ENCODE measurements around the gene RAB20. TPM values are rescaled to one million over a fixed set of nuclear protein-coding genes. Genes with fewer than 3 reads are reported as not detected.

Gene RAB20
- total RNA-seq, 1 donor from 2014 or later = 0.77 TPM

DNA sequence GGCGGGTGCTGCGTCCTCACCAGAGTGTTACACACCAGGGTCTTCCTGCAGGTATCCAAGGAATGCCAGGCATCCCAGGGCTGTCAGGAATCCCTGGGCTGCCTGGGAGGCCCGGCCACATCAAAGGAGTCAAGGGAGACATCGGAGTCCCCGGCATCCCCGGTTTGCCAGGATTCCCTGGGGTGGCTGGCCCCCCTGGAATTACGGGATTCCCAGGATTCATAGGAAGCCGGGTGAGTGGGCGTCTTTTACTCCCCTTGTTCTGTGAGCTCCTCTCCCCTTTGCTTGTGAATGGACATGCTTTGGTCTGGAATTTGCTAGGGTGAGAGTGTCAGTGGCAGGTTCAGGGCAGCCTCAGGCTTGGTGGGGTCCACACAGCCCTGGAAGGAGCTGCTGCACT is 75.9 kb downstream of the RAB20 start:
- Mint-ChIP-seq H3K4me1 (peaks cover 12% of the 10 kb centered on the region), H3K36me3 (ENCODE audit: low read depth) (peaks cover 20% of the 10 kb centered on the region), H3K27ac (ENCODE audit: unreplicated experiment) (no peak overlapping the region), H3K9me3 (no peaks in the 10 kb centered on the region), H3K27me3 (ENCODE audit: low read depth) (no peaks in the 10 kb centered on the region), H3K4me3 (no peak overlapping the region)
- TF ChIP-seq, protein P1, sequence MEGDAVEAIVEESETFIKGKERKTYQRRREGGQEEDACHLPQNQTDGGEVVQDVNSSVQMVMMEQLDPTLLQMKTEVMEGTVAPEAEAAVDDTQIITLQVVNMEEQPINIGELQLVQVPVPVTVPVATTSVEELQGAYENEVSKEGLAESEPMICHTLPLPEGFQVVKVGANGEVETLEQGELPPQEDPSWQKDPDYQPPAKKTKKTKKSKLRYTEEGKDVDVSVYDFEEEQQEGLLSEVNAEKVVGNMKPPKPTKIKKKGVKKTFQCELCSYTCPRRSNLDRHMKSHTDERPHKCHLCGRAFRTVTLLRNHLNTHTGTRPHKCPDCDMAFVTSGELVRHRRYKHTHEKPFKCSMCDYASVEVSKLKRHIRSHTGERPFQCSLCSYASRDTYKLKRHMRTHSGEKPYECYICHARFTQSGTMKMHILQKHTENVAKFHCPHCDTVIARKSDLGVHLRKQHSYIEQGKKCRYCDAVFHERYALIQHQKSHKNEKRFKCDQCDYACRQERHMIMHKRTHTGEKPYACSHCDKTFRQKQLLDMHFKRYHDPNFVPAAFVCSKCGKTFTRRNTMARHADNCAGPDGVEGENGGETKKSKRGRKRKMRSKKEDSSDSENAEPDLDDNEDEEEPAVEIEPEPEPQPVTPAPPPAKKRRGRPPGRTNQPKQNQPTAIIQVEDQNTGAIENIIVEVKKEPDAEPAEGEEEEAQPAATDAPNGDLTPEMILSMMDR (conservative IDR thresholded peaks at IDR 0.05) = no peak
- no peak for DNase-seq (ENCODE audit: low read depth, low spot score)

DNA sequence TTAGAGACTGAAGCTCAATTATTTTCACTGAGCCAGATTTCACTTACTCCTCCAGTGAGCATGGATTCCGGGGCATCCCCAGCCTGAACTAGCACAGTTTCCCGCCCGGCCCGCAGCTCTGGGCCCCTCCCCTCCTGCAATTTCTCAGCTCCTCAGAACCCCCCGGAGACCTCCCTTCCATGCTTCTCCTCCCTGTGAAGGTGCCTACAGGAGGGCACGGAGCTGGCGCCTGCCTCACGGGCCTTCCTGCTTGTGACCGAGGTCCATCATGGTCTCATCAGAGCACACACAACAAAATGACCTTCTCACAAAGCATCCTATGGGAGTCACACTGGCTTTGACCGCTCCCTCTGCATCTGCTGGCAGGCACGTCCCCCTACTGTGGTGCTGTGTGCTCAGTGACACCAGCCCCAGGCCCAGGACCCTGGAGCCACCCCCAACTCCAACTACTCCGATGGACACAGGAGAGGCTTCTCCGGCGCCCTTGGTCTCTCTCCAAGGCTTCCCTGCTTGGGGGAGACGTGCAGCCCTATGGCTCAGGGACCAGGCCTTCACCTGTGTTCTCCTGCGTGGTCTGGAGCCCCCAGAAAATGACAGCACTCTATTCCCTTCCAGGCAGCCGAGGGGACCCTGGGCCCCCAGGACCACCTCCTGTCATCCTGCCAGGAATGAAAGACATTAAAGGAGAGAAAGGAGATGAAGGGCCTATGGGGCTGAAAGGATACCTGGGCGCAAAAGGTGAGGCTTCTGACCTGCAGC is 77.1 kb downstream of the RAB20 start:
- Mint-ChIP-seq H3K36me3 (ENCODE audit: low read depth) (peaks cover 20% of the 10 kb centered on the region), H3K4me3 (no peak overlapping the region), H3K27ac (ENCODE audit: unreplicated experiment) (no peak overlapping the region)

DNA sequence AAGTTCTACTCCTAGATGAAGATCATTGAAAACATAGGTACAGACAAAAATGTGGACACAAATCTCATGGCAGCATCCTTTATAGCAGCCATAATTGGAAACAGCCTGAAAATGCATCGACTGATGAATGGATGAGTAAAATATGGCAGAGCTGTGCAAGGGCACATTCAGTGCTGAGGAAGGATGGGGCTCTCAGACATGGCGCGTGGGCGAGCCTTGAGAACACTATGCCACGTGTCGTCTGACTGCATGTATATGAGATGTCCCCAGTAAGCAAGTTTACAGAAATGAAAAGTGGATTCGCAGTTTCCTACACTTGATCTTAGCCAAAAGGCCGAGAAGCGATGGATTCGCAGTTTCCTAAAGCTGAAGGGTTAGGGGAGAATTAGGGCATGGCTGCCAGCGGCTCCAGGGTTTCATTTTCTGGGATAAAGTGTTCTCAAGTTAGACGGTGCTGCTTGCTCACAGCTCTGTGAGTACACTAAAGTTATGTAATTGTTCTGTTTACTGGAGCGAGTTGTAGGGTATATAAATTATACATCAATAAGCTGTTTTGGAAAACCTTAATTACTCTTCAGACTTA is 78.0 kb downstream of the RAB20 start:
- no peak overlapping the region for H3K27ac Mint-ChIP-seq (ENCODE audit: unreplicated experiment)
- no peak overlapping the region for H3K4me3 Mint-ChIP-seq
- peaks cover 17% of the 10 kb centered on the region for H3K36me3 Mint-ChIP-seq (ENCODE audit: low read depth)
- TF ChIP-seq, protein P1 (conservative IDR thresholded peaks at IDR 0.05) = no peak
- no peaks in the 10 kb centered on the region for H3K9me3 Mint-ChIP-seq
- no peak for DNase-seq (ENCODE audit: low read depth, low spot score)
- H3K4me1 Mint-ChIP-seq = peaks cover 12% of the 10 kb centered on the region
- H3K27me3 Mint-ChIP-seq (ENCODE audit: low read depth) = no peaks in the 10 kb centered on the region

More for the DNA sequence above, 77.1 kb downstream of the RAB20 start:
- TF ChIP-seq, protein P1 (conservative IDR thresholded peaks at IDR 0.05) = no peak
- Mint-ChIP-seq H3K27me3 (ENCODE audit: low read depth) (no peaks in the 10 kb centered on the region), H3K4me1 (peaks cover 12% of the 10 kb centered on the region), H3K9me3 (no peaks in the 10 kb centered on the region)
- DNase-seq (ENCODE audit: low read depth, low spot score) = no peak

DNA sequence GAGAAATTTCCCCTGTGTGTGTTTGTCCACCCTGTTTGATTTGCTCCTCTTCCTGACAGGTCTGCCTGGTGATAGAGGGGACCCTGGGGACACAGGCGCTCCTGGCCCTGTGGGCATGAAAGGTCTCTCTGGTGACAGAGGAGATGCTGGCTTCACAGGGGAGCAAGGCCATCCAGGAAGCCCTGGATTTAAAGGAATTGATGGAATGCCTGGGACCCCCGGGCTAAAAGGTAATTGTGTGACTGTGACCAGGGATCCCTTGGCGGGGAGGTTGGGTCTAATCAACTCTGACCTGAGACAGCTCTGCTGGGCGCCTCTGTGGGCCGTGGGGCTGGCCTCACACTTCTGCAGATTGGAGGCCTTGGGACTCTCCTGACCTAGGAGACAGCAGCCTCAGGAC is 81.4 kb downstream of the RAB20 start:
- Mint-ChIP-seq H3K9me3 (no peaks in the 10 kb centered on the region), H3K27ac (ENCODE audit: unreplicated experiment) (peak overlapping the region; percentile 19), H3K4me1 (no peaks in the 10 kb centered on the region), H3K36me3 (ENCODE audit: low read depth) (peaks cover 17% of the 10 kb centered on the region), H3K27me3 (ENCODE audit: low read depth) (no peaks in the 10 kb centered on the region), H3K4me3 (no peak overlapping the region)
- no peak for DNase-seq (ENCODE audit: low read depth, low spot score)
- TF ChIP-seq, protein P1 (conservative IDR thresholded peaks at IDR 0.05) = no peak

DNA sequence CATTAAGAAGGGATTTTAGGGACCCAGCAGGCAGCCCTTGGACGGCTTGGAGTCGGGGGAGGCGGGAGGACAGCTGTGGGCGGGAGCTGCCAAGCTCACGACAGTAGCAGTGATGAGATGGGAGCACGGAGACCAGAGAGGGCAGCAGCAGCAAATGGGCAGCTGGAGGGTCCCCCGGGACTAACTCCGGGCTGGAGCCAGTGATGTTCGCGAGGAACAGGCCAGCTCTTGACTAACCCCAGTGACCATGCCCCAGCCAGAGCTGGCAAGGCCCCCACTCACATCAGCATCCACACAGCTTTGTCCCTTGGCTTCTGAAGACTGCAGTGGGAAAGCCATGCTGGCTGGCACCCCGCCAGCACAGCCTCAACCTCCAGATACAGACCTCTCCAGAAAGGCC is 81.9 kb downstream of the RAB20 start:
- Mint-ChIP-seq H3K36me3 (ENCODE audit: low read depth) (peaks cover 22% of the 10 kb centered on the region), H3K27me3 (ENCODE audit: low read depth) (no peaks in the 10 kb centered on the region), H3K27ac (ENCODE audit: unreplicated experiment) (no peak overlapping the region), H3K4me1 (no peaks in the 10 kb centered on the region), H3K4me3 (no peak overlapping the region), H3K9me3 (no peaks in the 10 kb centered on the region)
- DNase-seq (ENCODE audit: low read depth, low spot score) = no peak
- TF ChIP-seq, protein P1 (conservative IDR thresholded peaks at IDR 0.05) = no peak
